ENCODE results near the gene LDLRAP1.

The LDLRAP1 gene

DNA sequence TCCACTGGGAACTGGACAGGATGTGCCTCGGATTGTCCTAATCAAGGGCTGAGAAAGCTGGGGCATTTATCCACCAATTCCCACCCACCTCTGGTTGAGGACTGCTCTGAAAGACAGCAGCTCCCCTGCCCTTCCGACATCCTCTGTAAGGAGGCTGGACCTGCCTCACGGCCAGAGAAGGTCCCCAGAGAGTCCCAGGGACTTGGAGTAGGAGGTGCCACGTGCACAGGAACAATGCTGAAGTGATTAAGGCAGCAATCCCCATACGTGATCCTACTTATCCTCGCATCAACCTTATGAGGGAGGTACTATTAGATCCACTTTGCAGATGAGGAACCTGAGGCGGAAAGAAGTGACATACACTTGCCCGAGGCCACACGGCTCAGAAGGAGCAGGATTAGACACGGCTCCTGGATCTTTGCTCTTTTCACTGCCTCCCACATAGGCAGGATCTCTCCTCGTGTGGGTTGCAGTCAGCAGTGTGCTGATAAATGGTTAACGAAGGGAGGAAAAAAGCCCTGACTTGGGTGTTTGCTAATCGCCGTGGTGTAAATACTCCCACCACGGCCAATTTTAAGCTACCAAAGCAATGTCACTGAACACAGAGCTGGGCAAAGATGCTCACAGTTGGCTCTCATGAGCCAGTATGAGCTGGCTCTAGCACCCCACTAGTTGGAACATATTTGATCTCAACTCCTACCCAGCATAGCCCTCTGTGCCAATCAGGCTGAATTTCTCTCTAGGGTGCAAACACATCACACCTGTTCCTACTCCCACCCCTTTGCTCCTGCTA is 18.6 kb upstream of the LDLRAP1 start:
- no peak for DNase-seq

GRCh38 chr1:25525361-25525688 is 18.1 kb upstream of the LDLRAP1 start:
- DNase-seq: no peak

GRCh38 chr1:25526753-25527152 is 16.7 kb upstream of the LDLRAP1 start:
- DNase-seq: no peak

GRCh38 chr1:25527226-25527846 is 16.1 kb upstream of the LDLRAP1 start:
- DNase-seq: no peak

DNA sequence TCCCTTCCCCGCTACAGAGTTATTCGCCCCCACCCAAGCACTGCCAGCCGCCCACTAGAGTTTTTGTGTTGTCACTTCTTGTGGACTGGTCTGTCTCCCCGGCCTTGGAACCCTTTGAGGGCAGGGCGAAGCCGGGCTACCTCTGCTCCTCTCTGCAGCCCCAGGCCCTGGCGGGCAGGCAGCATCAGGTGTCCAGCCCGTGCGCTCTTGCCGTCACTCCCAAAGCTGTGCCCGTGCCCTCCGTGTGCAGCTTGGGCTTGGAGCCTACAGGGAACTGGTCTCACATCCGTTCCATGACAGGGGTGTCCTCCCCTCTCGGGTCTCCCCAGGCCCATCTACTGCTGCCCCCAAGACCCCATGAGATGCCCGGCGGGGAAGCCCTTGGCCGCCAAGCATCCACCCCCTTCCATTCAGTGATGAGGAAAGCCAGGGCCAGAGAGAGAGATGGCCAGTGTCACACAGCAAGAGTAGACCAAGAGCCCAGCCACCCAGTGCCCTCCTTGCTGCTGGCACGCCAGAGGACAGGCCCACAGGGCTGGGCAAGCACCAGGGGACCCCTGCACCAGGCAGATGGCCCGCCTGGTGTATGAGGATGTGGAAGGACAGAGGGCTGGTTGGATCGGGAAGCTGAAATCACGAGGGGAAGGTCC is 15.3 kb upstream of the LDLRAP1 start:
- DNase-seq: no peak

DNA sequence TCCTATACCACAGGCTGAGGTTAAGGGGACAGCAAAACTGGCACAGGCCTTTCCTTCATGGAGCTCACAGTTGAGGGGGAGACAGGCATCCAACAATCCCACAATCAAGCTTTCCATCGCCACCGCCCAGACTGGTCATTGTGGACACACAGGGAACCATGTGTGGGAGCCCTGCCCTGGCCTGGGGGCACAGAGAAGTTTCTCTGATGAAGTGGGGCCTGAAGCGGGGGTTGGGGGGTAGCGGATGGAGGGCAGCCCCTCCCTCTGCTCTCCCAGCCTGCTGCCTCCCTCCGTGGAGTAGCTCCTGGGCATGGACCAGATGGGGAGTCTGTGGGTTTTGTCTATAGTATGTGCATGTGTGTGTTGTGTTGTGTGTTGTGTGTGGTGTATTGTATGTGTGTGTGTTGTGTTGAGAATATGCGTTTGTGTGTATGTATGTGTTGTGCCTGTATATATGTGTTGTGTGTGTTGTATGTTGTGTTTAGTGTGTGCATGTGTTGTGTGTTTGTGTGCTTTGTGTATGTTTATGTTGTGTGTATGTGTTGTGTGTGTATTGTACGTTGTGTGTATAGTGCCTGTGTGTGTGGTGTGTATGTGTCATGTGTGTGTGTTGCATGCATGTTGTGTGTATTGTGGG is 14.4 kb upstream of the LDLRAP1 start:
- no peak for DNase-seq

GRCh38 chr1:25529518-25530185 is 13.8 kb upstream of the LDLRAP1 start:
- DNase-seq: no peak

DNA sequence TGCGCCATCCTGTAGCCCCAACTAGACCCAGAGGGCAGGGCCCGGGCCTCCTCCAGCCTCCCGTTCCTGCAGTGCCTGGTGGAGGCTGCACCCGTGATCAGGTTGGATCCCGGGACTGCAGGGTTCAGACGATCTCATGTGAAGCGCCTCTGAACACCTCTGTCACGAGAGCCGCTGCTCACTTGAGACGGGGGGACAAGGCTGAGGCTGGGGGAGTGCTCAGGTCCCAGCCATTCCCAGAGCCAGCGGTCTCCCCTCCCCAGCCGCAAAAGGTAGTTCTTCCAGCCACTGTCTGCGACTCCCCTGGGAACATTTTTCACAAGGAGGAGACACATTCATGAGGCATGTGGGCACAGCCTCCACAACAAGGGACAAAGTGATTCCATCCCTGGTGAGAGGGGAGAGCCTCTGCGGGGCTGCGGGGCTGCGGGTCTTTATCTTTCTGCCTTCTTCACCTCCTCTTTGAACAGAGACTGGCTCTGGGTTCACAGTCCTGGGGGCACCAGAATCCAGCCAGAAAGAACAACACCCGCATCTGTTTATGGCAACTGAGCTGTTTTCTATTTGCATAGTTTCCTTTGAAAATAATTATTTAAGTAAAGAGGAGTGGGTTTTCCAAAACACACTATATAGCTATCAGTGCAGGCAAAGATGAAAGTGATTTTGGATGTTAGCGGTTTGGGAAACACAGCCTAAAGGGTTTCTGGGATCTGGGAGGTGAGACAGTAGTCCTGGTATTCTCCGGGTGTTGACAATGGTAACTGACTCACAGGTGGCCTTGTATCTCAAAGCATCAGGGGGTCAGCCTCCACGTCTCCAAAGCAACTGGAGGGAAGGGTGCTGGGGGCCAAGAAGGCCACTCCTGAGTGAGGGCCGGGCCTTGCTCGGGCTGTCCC is 13.0 kb upstream of the LDLRAP1 start:
- no peak for DNase-seq

DNA sequence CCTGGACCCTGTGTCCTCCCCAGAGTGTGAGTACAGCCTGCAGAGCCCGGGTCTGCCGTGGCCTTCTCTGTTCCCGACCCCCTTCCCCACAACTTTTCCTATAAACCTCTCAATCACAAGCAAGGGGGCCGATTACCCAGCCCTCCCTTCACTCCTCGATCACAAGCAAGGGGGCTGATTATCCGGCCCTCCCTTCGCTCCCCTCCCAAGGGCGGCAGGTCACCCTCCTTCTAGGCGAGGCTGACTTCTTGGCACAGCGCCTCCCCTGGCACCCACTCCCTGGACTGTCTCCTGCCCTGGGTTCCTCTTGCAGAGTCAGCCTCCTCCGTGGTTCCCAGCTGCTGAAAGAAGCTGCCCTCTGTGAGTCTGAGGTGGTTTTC is 12.3 kb upstream of the LDLRAP1 start:
- DNase-seq: no peak

- no peak for DNase-seq
These were observed 10.4 kb upstream of the LDLRAP1 start for GRCh38 chr1:25532970-25533369.

DNA sequence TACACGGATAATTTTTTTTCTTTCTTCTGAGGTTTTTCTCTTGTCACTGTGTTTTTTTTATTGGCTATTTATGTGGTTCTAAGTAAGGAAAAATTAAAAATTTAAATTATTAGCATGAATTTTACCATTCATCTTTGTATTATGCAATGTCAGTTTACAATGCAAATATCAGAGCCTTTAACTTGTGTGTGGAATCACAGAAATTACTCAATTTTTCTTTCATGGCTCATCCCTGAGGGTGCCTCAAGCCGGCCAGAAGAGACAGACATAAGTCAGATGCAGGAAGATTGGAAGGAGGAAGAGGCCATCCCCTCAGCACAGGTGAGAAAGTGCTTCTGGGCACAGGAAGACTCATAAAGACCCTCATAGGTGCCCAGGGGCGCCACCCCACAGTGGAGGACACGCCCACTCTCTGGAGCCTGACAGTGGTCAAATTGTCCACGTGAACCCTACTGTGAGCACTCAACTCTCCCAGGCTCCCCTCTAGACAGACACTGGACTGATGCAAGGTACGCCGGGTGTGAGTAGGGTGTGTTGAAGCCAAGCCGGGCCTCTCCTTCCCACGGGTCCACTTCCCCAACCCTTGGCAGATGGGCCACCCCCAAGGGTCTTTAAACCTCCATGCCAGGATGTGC is 9.5 kb upstream of the LDLRAP1 start:
- DNase-seq: no peak

- no peak for DNase-seq
These were observed 9.0 kb upstream of the LDLRAP1 start for GRCh38 chr1:25534410-25534788.

DNA sequence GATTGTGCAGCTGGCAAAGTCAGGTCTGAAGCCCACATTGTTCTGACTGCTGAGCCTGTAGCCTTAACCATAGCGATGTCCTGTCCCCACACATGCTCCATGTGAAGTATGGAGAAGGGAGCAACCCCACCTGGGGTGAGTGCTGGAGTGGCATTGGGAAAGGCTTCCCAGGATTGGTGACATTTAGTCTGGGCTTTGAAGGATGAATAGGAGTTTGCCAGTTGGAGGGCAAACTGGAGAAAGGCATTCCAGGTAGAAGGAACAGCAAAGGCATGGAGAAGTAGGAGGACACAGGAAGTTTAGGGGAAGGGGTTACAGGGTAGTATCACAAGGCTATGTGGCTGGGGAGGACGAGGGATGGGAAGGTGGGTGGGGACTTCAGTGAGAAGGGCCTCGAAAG is 7.3 kb upstream of the LDLRAP1 start:
- no peak for DNase-seq

GRCh38 chr1:25537153-25537831 is 6.1 kb upstream of the LDLRAP1 start:
- no peak for DNase-seq

- no peak for DNase-seq
These were observed 5.1 kb upstream of the LDLRAP1 start for GRCh38 chr1:25538191-25538767.

- DNase-seq: no peak
These were observed 2.6 kb upstream of the LDLRAP1 start for GRCh38 chr1:25540750-25541342.

DNA sequence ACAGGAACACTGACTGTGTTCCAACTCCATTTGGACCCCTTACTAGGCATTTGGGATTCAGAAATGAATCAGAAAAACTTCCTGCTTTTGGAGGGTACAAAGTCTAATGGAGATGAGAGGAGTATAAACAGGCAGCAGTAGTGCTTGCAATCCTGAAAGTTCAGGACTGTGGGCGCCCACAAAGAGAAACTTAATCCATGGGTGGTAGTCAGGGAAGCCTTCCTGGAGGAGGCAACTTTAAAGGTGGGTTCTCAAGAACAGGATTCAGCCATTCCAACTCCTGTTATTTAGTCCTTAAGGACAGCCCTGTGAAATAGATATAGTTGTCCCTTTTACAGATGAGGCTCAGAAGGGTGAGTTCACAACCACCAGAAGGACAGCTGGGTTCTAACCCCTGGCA is 2.0 kb upstream of the LDLRAP1 start:
- no peak for DNase-seq

- DNase-seq: no peak
These were observed 1.3 kb upstream of the LDLRAP1 start for GRCh38 chr1:25541889-25542658.

DNA sequence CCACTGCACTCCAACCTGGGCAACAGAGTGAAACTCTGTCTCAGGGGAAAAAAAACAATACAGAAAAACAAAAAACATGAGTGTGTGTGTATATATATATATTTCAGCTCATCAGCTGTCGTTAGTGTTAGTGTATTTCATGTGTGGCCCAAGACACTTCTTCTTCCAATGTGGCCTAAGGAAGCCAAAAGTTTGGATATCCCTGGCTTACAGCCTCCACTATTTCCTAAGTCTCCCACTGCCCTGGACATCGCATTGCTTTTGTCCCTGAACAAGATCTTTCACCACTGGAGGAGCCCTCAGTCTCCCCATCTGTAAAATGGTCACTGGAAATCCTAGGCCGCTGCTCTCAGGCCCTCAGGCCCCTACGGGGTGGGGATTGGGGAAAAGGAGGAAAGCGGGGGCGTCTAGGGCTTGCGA is 391 bp upstream of the LDLRAP1 start:
- no peak for DNase-seq
